ENCODE results near the gene GPR137. TPM values are rescaled to one million over a fixed set of nuclear protein-coding genes. Genes with fewer than 3 reads are reported as not detected.

The GPR137 gene
- total and polyA plus RNA-seq, 8 donors: 2.9 to 58.8 (median 20.0) TPM

- Histone ChIP-seq H3K4me1 (peaks cover 25 to 42% (median 36%) of the 10 kb centered on the region in 4 donors), H3K27ac (no peak overlapping the region), H3K27me3 (peaks cover 26 to 52% (median 38%) of the 10 kb centered on the region in 3 donors), H3K9me3 (no peaks in the 10 kb centered on the region), H3K4me3 (no peak overlapping the region), H3K36me3 (peaks cover 0 to 7% (median 0%) of the 10 kb centered on the region in 4 donors)
- no peak for TF ChIP-seq POLR2AphosphoS5 (IDR thresholded peaks at IDR 0.05)
- no peak for TF ChIP-seq EP300 (IDR thresholded peaks at IDR 0.05)
- TF ChIP-seq CTCF (IDR thresholded peaks at IDR 0.05): no peak
- TF ChIP-seq POLR2A (IDR thresholded peaks at IDR 0.05): no peak
- intact Hi-C loops (cut with DNase I; ENCODE audit: low total_unique reads): no loop called here
- no peak for DNase-seq
- WGBS, 5 donors: 89 to 96% (median 94%) methylated on average over 13 of the region's 13 CpGs
Observed at GRCh38 chr11:64289002-64289564, 3.4 kb downstream of the GPR137 start.

- Histone ChIP-seq H3K27ac (no peak overlapping the region), H3K36me3 (peaks cover 0 to 7% (median 0%) of the 10 kb centered on the region in 4 donors), H3K9me3 (no peaks in the 10 kb centered on the region), H3K4me3 (no peak overlapping the region), H3K27me3 (peaks cover 26 to 67% (median 40%) of the 10 kb centered on the region in 3 donors), H3K4me1 (peaks cover 25 to 40% (median 32%) of the 10 kb centered on the region in 4 donors)
- intact Hi-C loops (cut with DNase I; ENCODE audit: low total_unique reads): loop anchor here (10.0 kb wide), 1 partner anchor 86 kb away; the partner anchor contains the start of gene FERMT3
- 45 to 56% (median 53%) methylated on average over 7 to 10 of the region's 10 CpGs for WGBS, 5 donors
- TF ChIP-seq CTCF (IDR thresholded peaks at IDR 0.05): no peak
- no peak for TF ChIP-seq POLR2A (IDR thresholded peaks at IDR 0.05)
- no peak for TF ChIP-seq POLR2AphosphoS5 (IDR thresholded peaks at IDR 0.05)
- no peak for TF ChIP-seq EP300 (IDR thresholded peaks at IDR 0.05)
- DNase-seq: no peak
Observed at GRCh38 chr11:64290352-64291261, 5.0 kb downstream of the GPR137 start.

GRCh38 chr11:64291262-64291751, 5.7 kb downstream of the GPR137 start, which contains the start of gene KCNK4:
Gene KCNK4 (plus strand): TSS chr11:64291302. CDS start chr11:64293019, 1,717 bp downstream.
- 1 to 5% (median 5%) methylated on average over 18 to 44 of the region's 45 CpGs for WGBS, 5 donors
- intact Hi-C loops (cut with DNase I; ENCODE audit: low total_unique reads): loop anchor here (10.0 kb wide), 1 partner anchor 87 kb away; the partner anchor contains the start of gene FERMT3
- no peak within 1 kb of the TSS for H3K27ac ChIP-seq
- H3K36me3 ChIP-seq: peaks cover 0 to 7% (median 0%) of the 10 kb centered on the region in 4 donors
- peaks cover 20 to 35% (median 25%) of the 10 kb centered on the region in 4 donors for H3K4me1 ChIP-seq
- TF ChIP-seq POLR2A (IDR thresholded peaks at IDR 0.05) (no peak), CTCF (IDR thresholded peaks at IDR 0.05) (no peak), EP300 (IDR thresholded peaks at IDR 0.05) (no peak), POLR2AphosphoS5 (IDR thresholded peaks at IDR 0.05) (no peak)
- H3K9me3 ChIP-seq: no peaks in the 10 kb centered on the region
- H3K4me3 ChIP-seq: peak within 1 kb of the TSS; percentile 33 to 49 (median 41)
- DNase-seq: no peak
- peaks cover 26 to 74% (median 40%) of the 10 kb centered on the region in 3 donors for H3K27me3 ChIP-seq

Data from stomach (tissue), 9 donors.